Esophagus muscularis mucosa (tissue), 4 donors: ENCODE results near the gene MACROH2A1. TPM values are rescaled to one million over a fixed set of nuclear protein-coding genes. Genes with fewer than 3 reads are reported as not detected.
A peak's percentile ranks its signal among the peaks of the same experiment; 100 is the strongest.

Experiments
- DNase-seq: peaks from one replicate; pipeline ENCODE4 v3.0.0-alpha.2; 2017; ENCODE audit errors: extremely low spot score
- H3K27ac ChIP-seq, 4 donors: fragments of 200-600 bp; sonication (generic); replicated peaks in 1 of 4; 1 replicate in 3 of 4; 2 replicates in 1 of 4; pipeline ENCODE4 v1.5.1; 2016 to 2019; ENCODE audit warnings: mild to moderate bottlenecking in 1 of 4
- H3K27me3 ChIP-seq, 4 donors: fragments of 200-600 bp; sonication (generic); one replicate each; pipeline versions ENCODE4 v1.5.1 to v1.6.0; 2016 to 2019
- H3K36me3 ChIP-seq, 4 donors: fragments of 200-600 bp; sonication (generic); one replicate each; pipeline ENCODE4 v1.5.1; 2016 to 2019
- H3K4me1 ChIP-seq, 4 donors: fragments of 200-600 bp; sonication (generic); one replicate each; pipeline ENCODE4 v1.5.1; 2016 to 2019
- H3K4me3 ChIP-seq, 4 donors: fragments of 200-600 bp; sonication (generic); 1 replicate in 2 of 4; 2 replicates in 2 of 4; pipeline ENCODE4 v1.5.1; 2016 to 2019; ENCODE audit warnings: mild to moderate bottlenecking in 4 of 4, moderate library complexity in 1 of 4
- H3K9me3 ChIP-seq, 4 donors: fragments of 200-600 bp; sonication (generic); 1 replicate in 3 of 4; 2 replicates in 1 of 4; pipeline ENCODE4 v1.5.1; 2016 to 2019
- CTCF ChIP-seq, 3 experiments: fragments of 200-600 bp in 2 of 3; fragments of 450-650 bp in 1 of 3; sonication (generic) in 2 of 3; IDR thresholded peaks; one replicate each; pipeline ENCODE4 v1.5.1; 2017 to 2019; ENCODE audit warnings: antibody characterized with exemption in 3 of 3, mild to moderate bottlenecking in 2 of 3, moderate library complexity in 1 of 3
- EP300 ChIP-seq: sonication (generic); formaldehyde crosslinking; IDR thresholded peaks from one replicate; pipeline ENCODE4 v1.6.1; 2017; ENCODE audit warnings: antibody characterized with exemption
- POLR2A ChIP-seq: fragments of 450-650 bp; IDR thresholded peaks from one replicate; pipeline ENCODE4 v1.6.1; 2017; ENCODE audit warnings: antibody characterized with exemption, moderate library complexity, mild to moderate bottlenecking, low read depth
- POLR2AphosphoS5 ChIP-seq, 2 donors: sonication (generic); formaldehyde crosslinking; IDR thresholded peaks; one replicate each; pipeline ENCODE4 v1.6.1; 2017; ENCODE audit warnings: antibody characterized with exemption in 2 of 2
- WGBS: methylation state at CpG from one replicate; pipeline ENCODE4 v1.1.5; 2018; 5-methylcytosine and 5-hydroxymethylcytosine counted together
- intact Hi-C: fragments of 100-400 bp; cut with DNase I; formaldehyde crosslinking; loops from one replicate; pipeline ENCODE4 v1.15.1; 2023
- total RNA-seq, 4 donors: library from RNA; depleted of rRNA; stranded (reverse); fragments of >200 nt; gene quantifications; one replicate each; pipeline versions ENCODE4 v1.1.0 to v1.2.1, GENCODE V29; 2016

The MACROH2A1 gene
- total RNA-seq, 4 donors from 2014 or later, result 144 to 152 (median 149) TPM

GRCh38 chr5:135318037-135318436 lies 81.0 kb downstream of the MACROH2A1 start:
- H3K9me3 ChIP-seq, result no peaks in the 10 kb centered on the region
- intact Hi-C loops, result no loop called here
- H3K4me1 ChIP-seq, result no peaks in the 10 kb centered on the region
- no peak overlapping the region for H3K4me3 ChIP-seq
- no peaks in the 10 kb centered on the region for H3K36me3 ChIP-seq
- H3K27me3 ChIP-seq, result no peaks in the 10 kb centered on the region
- 78% methylated on average over 2 of the region's 4 CpGs for WGBS
- no peak overlapping the region for H3K27ac ChIP-seq
- no peak for TF ChIP-seq POLR2AphosphoS5 (IDR thresholded peaks at IDR 0.05)
- TF ChIP-seq CTCF (IDR thresholded peaks at IDR 0.05), result no peak
- TF ChIP-seq EP300, result no peak
- no peak for TF ChIP-seq POLR2A
- peak; percentile 24 for DNase-seq

- WGBS, result 100% methylated on average over 3 of the region's 4 CpGs
- no peaks in the 10 kb centered on the region for H3K9me3 ChIP-seq
- H3K4me1 ChIP-seq, result no peaks in the 10 kb centered on the region
- DNase-seq, result peak; percentile 82
- no peaks in the 10 kb centered on the region for H3K27me3 ChIP-seq
- no peak overlapping the region for H3K4me3 ChIP-seq
- TF ChIP-seq POLR2A, result no peak
- no peak for TF ChIP-seq POLR2AphosphoS5 (IDR thresholded peaks at IDR 0.05)
- no peak for TF ChIP-seq CTCF (IDR thresholded peaks at IDR 0.05)
- no peak for TF ChIP-seq EP300
- intact Hi-C loops, result no loop called here
- H3K36me3 ChIP-seq, result no peaks in the 10 kb centered on the region
- H3K27ac ChIP-seq, result no peak overlapping the region
These were observed 81.7 kb downstream of the MACROH2A1 start for GRCh38 chr5:135317286-135317685.

- Histone ChIP-seq H3K27ac (no peak overlapping the region), H3K4me3 (no peak overlapping the region), H3K27me3 (no peaks in the 10 kb centered on the region), H3K9me3 (no peaks in the 10 kb centered on the region), H3K36me3 (no peaks in the 10 kb centered on the region), H3K4me1 (peaks cover 0 to 5% (median 4%) of the 10 kb centered on the region in 4 donors)
- WGBS, result 83% methylated on average over 2 of the region's 2 CpGs
- no peak for DNase-seq
- intact Hi-C loops, result no loop called here
- no peak for TF ChIP-seq POLR2A
- no peak for TF ChIP-seq EP300
- no peak for TF ChIP-seq CTCF (IDR thresholded peaks at IDR 0.05)
- no peak for TF ChIP-seq POLR2AphosphoS5 (IDR thresholded peaks at IDR 0.05)
These were observed 83.6 kb downstream of the MACROH2A1 start for GRCh38 chr5:135315386-135315785.

- no peaks in the 10 kb centered on the region for H3K27me3 ChIP-seq
- DNase-seq, result no peak
- no peaks in the 10 kb centered on the region for H3K9me3 ChIP-seq
- no peak overlapping the region for H3K4me3 ChIP-seq
- no peaks in the 10 kb centered on the region for H3K36me3 ChIP-seq
- H3K4me1 ChIP-seq, result peaks cover 0 to 14% (median 9%) of the 10 kb centered on the region in 4 donors
- no peak overlapping the region for H3K27ac ChIP-seq
- intact Hi-C loops, result no loop called here
- WGBS, result 83% methylated on average over 2 of the region's 2 CpGs
- TF ChIP-seq POLR2AphosphoS5 (IDR thresholded peaks at IDR 0.05) (no peak), EP300 (no peak), POLR2A (no peak), CTCF (IDR thresholded peaks at IDR 0.05) (no peak)
These were observed 85.1 kb downstream of the MACROH2A1 start for GRCh38 chr5:135313946-135314345.

- Histone ChIP-seq H3K4me1 (peaks cover 0 to 18% (median 9%) of the 10 kb centered on the region in 4 donors), H3K4me3 (no peak overlapping the region), H3K9me3 (no peaks in the 10 kb centered on the region), H3K36me3 (no peaks in the 10 kb centered on the region), H3K27me3 (no peaks in the 10 kb centered on the region), H3K27ac (no peak overlapping the region)
- peak; percentile 81 for DNase-seq
- TF ChIP-seq POLR2A (no peak), POLR2AphosphoS5 (IDR thresholded peaks at IDR 0.05) (no peak), EP300 (no peak), CTCF (IDR thresholded peaks at IDR 0.05) (no peak)
- 87% methylated on average over 4 of the region's 4 CpGs for WGBS
- intact Hi-C loops, result no loop called here
These were observed 85.6 kb downstream of the MACROH2A1 start for GRCh38 chr5:135313405-135313804.
